Umbilical cord (tissue), 2 donors: ENCODE results near the gene CNGB1. TPM values are rescaled to one million over a fixed set of nuclear protein-coding genes. Genes with fewer than 3 reads are reported as not detected.
"Not testable (repeated sequence)": the region's sequence is repeated elsewhere in the genome, so short reads cannot be mapped to it uniquely, and the experiment has no call there.

ENCODE experiments used
- DNase-seq: peaks from one replicate; pipeline ENCODE4 v3.0.0-alpha.2; 2015; ENCODE audit warnings: low spot score
- total RNA-seq: library from RNA; depleted of rRNA; stranded (reverse); fragments of >200 nt; gene quantifications from one replicate; pipeline ENCODE4 v1.2.3, GENCODE V29; 2014; ENCODE audit warnings: low replicate concordance; ENCODE audit not compliant: insufficient read depth

Gene CNGB1
- total RNA-seq, 1 donor from 2014 or later = 0.72 TPM

DNA sequence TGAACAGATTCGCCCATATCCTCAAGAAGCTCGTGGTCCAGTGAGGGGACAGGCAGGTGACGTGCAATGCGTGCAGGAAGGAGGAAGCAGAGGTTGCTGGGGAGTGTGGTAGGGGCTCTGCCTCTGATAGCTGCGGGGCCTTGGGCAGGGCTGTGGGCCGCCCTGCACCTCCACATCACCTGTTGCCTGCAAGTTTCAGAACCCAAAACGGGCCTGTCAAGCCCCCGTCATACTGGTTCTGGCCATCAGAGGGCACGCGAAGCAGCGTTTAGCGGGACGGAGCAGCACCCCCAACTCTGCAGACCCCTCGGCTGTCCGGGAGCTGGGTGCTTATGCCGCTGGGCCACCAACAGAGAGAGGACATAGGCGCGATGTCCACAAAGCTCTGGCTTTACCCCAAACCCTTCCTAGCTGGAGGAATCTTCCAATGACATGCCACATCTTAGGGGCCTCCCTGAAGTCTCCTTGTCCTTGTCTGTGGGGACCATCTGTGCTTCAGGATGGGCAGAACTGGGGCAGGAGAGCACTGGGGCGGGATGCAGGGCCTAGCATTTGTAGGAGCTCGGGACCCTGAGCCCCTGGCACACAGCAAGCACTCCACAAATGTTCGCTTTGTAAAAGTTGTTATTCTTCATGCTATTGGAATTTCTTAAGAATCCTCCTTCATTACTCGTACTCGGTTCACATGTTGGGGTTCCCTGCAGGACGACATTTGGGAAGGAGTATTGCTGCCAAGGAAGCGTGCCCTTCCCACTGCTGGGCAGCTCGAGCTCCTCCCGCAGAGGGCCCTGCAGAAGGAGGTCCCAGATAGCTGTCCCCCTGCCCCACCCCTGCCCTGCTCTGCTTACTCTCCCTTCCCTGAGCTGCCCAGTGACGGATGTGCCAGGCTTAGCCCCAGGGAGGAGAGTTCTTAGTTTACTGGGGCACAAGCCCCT, 64.3 kb downstream of the CNGB1 start:
- peak; percentile 46 for DNase-seq

DNA sequence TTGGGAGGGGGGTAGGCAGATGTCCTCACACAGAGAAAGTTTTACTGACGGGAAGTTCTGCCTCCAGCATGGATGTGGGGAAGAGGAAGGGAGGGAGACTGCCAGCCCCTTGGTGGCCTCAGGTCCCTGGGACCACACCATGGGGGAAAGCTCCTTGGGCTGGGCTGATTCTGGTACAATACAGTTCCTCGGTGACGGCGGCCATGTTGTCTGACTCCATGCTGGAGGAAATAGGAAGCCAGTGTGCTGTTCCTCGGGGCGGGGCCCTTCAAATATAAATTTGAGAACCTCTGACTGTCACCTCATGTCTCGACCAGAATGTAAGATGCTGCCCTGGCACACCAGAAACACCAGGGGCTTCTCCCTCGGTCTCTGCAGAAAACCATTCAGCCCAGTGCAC, 66.8 kb downstream of the CNGB1 start:
- no peak for DNase-seq

DNA sequence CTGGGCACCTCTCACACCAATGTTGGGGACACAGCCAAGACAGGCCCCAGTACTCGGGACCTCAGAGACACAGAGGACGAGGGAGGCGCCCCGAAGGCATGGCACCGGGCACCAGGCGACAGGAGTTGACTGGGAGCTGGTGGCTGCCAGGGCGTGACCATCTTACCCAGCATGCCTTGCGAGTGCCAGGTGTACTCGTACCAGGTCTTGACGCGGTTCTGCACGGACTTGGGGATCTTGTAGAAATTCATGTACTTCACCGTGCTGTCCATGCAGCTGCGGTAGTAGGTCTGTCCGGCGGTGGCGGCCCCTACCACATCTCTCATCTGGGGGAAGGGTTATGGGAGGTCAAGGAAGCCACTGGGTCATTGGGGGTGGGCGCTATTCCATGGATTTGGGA, 67.3 kb downstream of the CNGB1 start:
- DNase-seq = no peak

DNA sequence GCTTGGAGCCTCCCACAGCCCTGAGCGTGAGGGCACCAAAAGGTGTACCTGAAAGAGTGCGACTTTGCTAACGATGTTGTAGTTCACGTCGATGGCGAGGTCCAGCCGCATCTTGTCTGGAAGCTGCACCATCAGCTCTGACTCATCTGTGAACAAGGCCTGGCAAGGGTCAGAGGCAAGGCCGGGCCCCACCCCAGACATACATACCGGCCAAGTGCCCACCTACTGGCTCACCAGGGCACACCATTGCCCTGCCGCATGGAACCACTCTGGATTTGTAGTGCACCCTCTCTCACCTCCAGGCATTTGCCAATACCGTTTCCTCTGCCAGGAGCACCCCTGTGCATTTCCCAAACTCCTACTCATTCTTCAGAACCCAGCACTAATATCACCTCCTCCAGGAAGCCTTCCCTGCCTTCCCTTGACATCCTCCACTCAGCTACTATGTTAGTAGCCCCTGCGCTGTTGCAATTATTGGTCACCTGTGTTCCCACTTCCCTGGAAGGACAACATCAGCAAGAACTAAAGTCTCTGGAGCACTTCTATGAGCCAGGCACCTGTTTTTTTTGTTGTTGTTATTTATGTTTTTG, 69.4 kb downstream of the CNGB1 start:
- DNase-seq = no peak

DNA sequence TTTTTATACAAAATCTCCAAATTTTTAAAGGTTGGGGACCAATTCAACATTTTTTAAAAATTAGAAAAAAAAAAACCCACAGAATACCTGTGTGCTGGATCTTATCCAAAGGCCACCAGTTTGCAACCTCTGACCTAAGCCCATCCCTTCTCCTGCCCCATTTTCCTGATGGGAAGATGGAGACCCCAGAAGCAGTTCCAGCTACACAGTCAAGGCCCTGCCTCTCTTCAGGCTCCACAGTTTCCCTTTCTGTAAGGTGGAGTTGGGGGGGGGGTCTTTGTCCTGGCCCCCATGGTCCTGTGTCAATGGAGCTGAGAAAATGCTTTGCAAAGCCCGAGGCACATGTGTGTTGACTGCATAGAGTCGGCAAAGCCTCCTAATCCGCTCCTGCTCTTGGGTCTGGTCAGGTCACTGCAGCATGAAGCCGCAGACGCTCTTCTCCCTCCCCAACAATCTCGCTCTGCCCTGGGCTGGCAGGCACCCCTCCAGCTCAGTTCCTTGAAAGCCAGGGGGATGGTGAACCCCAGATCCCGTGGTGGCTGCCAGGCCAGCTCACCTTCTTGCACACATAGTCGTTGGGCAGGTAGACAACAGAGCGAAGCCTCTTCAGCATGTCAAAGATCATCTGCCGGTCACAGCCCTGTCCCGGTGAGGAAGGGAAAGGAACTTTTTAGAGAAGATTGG, 70.0 kb downstream of the CNGB1 start:
- no peak for DNase-seq

DNA sequence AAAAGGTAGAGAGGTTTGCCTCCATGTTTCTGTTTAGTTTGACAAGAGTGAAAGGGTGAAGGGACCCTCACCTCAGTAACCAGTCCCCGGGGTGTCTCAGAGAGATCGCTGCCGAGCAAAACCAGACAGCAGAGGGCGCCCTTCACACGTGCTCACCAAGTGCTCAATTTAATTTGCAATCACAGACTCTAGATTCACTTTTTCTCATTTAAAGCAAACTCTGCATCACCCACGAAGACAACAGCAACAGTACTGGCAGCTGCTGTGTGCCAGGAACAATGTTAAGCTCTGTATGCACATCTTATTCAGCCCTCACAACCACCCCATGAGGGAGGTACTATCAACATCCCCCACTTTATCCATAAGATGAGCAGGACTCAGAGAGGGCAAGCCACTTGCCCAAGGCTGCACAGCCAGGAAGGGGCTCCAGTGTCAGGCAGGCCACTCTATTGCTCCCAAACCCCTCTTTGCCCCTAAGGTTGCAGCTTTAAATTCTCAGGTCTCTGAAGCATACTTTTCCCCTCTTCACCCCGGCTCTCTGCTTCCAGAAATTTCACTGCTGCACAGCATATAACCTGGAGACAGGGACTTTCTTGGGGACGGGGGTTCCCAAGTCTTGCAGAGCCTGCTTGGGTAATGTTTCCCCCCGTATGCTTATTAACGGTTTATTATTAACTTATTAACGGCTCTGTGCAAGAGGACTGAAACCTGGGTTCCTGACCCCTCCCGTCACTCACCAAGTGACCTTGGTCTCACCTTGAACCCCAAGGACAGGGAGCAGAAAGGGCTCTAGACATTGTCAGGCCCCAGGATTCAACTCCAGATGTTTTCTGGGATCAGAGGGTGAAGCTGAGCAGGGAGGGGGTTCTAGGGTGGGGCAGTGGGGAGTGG, 70.9 kb downstream of the CNGB1 start:
- peak; percentile 76 for DNase-seq

DNA sequence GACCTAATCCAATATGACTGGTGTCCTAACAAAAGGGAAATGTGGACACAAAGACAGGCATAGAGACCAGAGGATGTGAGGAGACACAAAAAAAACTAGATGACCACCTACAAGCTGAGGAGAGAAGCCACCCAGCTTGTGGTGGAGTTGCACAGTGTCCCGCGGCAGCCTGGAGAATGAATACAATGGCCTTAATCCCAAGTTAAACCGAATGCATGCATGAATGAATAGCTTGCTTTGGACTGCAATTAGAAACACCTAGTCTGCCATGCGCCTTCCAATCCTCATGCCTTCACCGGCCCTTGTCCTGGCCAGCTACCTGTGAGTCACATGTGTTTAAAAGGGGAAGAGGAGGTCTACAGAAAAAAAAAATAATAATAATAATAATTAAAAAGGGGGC, 72.0 kb downstream of the CNGB1 start:
- no peak for DNase-seq

DNA sequence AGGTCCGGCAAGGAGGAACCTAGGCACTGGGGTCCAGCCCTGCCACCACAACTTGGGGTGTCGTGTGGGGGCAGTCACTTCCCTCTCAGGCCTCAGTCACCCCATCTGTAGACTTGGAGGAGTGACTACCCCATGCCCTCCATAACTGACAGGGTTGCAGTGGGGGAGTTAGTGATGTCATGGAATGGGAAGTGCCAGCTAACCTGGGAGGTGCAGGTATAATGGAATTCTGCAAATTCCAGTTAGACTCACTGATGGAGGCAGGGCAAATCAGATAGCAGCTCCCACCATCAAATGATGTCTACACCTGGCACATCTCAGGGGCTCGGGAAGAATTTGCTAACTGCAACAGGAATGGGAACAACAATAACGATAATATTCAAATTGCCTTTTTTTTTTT, 72.9 kb downstream of the CNGB1 start:
- DNase-seq = no peak

DNA sequence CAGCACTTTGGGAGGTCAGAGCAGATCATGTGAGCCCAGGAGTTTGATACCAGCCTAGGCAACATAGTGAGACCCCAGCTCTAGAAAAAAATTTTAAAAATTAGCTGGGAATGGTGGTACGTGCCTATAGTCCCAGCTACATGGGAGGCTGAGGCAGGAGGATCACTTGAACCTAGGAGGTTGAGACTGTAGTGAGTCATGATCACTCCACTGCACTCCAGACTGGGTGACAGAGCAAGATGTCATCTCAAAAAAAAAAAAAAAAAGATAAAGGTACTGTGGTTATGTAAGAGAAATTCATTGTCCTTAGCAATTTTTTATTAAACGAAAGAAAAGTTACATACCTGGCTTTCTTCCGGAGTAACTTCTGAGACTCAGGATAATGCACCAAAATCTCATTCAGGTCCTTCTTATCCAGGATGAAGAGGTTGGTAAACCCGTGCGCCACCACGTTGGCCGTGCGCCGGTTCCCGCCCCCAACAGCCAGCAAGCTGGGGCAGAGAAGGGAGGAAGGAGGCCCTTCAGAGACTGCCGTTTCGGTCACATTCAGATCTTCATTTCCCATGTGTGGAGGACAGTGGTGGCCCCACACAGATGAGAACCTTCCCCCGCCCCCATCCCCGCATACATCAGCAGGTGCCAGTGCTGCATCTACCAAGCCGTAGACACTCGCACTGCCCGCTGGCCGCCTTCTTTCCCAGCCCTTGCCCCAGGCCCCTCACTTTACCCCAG, 73.7 kb downstream of the CNGB1 start:
- no peak for DNase-seq

DNA sequence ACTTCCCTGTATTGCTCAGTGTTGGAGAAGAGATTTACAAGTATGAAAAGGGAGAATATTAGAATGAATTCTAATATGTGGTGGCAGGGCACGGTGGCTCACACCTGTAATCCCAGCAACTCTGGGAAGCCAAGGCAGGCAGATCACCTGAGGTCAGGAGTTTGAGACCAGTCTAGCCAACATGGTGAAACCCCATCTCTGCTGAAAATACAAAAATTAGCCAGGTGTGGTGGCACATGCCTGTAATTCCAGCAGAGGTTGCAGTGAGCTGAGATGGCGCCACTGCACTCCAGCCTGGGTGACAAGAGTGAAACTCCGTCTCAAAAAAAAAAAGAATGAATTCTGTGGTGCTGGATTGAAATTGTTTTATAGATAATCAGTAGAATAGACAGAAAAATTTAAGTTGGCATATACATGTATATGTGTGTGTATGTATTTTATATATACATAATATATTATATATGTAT, 75.8 kb downstream of the CNGB1 start:
- DNase-seq = not testable (repeated sequence)

DNA sequence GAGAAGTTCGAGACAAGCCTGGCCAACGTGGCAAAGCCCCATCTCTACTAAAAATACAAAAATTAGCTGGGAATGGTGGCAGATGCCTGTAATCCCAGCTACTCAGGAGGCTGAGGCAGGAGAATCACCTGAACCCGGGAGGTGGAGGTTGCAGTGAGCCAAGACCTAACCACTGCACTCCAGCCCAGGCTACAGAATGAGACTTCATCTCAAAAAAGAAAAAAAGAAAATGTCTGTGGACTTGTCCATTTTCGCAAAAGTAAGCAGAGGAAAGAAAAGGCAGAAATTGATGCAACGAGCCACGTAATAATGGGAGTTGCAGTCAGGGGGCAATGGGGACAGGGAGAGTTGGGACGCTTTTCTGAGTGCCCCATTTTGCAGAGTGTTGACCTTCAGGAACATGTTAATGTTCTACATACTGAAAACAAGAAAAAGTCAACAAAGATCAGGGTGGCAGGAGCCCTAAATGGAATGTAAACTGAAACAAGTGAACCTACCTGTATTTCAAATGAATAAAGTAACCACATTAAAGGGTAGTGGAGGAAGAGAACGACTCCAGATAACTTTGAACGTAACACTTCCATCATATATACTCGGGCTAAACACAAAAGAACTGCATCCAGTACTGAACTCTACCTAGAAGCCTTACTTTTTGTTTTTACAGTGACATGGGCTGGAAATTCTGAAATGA, 76.4 kb downstream of the CNGB1 start:
- DNase-seq = no peak

DNA sequence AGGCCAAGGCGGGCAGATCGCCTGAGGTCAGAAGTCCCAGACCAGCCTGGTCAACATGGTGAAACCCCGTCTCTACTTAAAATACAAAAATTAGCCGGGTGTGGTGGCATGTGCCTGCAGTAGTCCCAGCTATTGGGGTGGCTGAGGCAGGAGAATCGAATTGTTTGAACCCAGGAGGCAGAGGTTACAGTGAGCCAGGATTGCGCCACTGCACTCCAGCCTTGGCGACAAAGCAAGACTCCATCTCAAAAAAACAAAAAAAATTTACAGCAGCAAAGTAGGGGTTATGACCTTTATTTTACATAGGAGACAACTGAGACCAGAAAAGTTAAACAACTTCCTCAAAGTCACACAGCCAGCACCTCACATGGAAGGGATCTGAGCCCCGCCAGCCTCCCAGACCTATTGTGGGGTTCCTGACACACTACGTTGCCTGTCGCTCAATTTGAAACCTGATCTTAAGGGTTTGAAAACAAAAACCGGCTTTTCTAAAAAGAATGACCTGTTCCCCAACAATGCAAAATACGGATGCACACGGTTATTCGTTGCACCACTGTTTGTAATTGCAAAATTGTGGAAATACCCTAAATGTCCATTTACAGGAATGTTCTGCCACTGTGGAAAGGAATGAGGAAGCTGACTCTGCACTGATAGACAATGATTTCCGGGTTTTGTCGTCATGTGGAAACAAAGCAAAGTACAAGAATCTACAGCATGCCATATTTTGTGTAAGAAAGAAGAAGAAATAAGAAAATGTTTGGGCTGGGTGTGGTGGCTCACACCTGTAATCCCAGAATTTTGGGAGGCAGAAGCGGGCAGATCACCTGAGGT, 77.2 kb downstream of the CNGB1 start:
- DNase-seq = peak; percentile 48

DNA sequence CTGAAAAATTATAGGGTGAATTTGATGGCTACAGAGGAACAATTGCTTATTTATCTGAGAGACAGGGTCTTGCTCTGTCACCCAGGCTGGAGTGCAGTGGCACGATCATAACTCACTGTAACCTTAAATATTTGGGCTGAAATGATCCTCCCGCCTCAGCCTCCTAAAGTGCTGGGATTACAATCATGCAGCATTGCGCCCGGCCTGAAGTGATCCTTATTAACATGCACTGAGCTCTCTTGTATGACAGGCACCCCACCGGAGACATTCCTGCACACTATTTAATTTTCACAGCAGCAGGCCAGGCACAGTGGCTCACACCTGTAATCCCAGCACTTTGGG, 77.7 kb downstream of the CNGB1 start:
- DNase-seq = no peak

DNA sequence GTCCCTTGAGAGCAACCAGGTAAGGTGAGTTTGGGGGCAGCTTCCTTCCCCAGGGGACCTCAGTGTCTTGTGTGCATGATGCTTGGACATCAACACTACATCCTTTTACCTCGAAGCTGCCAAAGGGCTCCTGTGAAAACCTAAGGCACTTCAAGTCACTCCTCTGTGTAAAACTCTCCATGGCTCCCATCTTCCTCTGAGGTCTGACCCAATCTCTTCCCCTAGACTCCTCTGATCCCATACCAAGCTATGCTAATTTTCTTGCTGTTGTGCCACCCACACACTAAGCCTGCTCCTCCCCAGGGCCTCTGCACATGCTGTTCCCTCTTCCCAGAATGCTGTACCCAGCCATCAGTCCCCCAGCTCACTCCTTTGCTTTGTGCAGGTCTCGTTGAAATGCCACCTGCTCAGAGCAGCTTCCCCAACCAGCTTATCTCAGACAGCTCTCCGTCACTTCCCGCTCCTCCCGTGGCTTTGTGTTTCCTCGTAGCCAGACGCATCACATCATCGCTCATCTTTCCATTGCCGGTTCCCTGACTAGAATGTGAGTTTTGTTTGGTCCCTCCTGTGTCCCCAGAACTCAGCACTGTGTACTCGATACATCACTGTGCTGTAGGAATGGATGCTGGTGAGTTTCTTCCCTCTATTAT, 78.4 kb downstream of the CNGB1 start:
- no peak for DNase-seq

DNA sequence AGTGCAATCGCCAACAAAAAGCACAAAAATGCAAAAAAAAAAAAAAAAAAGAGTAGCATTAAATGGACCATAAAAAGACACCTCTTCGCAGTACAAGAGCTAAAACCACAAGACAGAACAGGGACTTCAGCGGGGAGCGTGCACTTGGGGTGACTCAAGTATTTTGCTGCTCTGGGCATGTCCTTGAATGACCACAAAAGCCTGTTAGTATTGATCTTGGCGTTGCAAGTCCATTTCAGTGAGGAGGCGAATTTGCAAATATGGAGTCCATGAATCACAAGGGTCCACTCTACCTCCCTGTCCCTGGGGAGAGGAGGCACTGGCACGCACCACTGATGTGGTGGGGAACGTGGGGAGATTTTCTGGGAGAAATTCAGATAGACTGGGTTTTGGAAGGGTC, 78.9 kb downstream of the CNGB1 start:
- no peak for DNase-seq

DNA sequence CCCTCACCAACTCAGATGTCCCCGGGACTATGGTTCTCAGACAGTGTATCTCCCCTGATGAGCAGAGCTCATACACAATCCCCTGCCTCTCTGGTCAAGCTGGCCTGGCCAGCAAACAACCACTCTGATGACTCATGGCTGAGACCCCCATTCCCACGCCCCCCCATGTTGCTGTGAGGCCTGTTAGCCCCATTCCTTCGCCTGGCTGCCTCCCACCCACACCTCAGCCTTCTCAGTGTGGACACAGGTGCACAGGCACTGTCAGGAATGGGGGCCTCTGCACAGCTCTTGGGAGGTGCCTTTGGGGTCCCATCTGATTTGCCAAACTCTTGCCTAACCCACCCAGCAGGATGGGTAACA, 80.2 kb downstream of the CNGB1 start:
- no peak for DNase-seq

DNA sequence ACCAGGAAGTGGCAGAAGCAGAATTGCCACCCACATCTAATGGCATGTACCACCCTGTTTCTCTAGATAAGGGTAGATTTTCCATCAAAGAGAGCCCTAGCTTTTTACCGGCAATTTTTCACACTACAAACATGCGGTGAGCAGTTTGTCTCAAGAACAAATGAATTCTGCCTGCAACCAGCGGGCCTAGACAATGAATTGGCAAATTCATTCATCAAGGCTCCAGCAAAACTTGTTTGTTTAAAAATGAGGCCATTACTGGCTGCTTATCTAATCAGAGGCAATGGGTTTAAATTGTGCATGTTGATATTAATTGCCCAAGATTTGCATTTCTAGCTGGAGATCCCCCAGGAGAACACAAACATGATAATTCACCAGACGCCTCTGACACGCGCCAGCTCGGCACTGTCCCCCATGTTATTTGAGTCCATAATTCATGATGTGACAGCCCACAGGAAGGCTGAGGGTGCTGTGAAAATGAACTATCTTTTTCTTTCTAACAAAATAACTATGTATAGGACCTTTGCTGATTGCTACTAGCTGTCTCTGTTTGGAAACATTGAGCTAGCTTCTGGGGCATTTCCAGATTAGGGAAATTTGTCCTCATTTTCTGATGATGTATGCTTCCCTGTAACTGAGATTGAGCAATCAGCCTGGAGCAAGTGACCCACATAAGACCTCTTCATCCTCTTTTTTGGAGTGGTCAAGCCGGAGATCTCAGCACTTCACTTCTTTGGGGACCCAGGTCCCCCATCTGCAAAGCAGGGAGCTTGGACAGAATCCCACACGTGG, 80.8 kb downstream of the CNGB1 start:
- DNase-seq = peak; percentile 45

DNA sequence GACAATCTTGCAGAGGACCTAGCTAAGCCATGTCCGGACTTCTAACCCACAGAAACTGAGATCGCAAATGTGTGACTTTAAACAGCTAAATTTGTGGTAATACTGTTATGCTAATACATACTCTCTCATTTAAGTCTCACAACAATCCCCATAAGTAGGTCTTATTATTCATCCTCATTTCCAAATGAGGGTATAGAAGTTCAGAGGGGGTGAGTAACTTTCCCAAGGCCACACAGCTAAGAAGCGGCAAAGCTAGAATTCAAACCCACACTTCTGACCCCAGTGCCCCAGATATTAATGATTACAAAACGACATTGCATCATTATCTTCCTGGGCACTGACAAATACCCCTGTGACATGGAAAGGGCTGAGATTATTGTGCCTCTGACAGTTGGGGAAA, 81.4 kb downstream of the CNGB1 start:
- no peak for DNase-seq
